ENCODE measurements around the gene TUSC2. TPM values are rescaled to one million over a fixed set of nuclear protein-coding genes. Genes with fewer than 3 reads are reported as not detected.
A peak's percentile ranks its signal among the peaks of the same experiment; 100 is the strongest.

The TUSC2 gene
- total RNA-seq, 2 donors from 2014 or later = 12.9 to 31.6 TPM

DNA sequence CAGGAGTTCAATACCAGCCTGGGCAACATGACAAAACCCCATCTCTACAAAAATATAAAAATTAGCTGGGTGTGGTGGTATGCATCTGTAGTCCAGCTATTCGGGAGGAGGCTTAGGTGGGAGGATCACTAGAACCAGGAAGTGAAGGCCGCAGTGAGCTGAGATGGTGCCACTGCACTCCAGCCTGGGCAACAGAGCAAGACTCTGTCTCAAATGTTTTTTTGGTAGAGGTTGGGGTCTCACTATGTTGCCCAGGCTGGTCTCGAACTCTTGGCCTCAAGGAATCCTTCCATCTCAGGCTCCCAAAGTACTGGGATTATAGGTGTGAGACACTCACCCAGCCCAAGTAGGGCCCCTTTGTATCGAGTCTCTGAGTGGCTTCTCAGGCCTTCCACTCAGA is 33.9 kb downstream of the TUSC2 start:
- Histone ChIP-seq H3K27ac (peak overlapping the region in 2 of 4 donors; percentile 92 to 99), H3K4me3 (no peak overlapping the region), H3K27me3 (no peaks in the 10 kb centered on the region), H3K36me3 (replicated peaks in 1 of 2; ENCODE audit: insufficient read depth in 1 of 2, low read depth in 2 of 2) (peaks cover 4 to 10% of the 10 kb centered on the region in 2 donors), H3K4me1 (peaks cover 46% of the 10 kb centered on the region), H3K9me3 (no peaks in the 10 kb centered on the region)
- 84 to 88% methylated on average over 3 to 4 of the region's 4 CpGs for WGBS, 2 donors
- no peak for ATAC-seq
- TF ChIP-seq POLR2A (IDR thresholded peaks at IDR 0.05) (no peak), CTCF (IDR thresholded peaks at IDR 0.05) (no peak)
- intact Hi-C loops (cut with DNase I) = no loop called here
- DNase-seq = no peak

DNA sequence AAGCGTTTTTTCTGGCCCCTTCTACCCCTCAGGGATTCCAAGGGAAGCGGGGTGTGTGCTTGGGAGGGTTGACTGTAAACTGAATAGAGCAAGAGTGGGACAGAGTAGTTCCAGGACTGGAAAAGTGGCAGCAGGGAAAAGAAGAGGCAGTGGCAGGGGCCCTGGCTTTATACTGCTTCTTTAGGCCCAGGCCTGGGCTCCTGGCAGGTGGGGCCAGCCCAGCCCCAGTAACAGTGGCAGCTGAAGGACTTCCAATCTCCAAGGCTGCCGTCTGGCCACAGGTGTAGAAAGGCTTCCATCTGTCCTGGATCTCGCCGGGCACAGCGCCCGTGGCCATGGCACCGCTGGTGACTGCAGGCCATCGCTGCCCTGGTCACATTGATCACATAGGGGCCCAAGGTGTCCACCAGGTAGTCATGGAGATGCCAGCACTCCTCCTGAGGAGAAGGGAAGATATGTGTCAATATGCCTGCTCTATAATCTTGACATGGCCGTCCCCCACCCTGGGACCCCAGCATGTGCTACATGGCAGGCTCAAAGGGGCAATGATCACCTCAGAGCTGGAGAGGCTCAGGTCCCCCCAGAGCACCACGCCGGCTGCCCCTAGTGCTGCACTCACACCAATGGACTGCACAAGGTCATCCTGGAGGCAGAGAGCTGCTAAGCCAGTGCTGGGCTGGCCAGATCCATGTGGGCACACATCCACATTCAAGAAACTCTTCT is 34.8 kb downstream of the TUSC2 start:
- DNase-seq (peak in 3 of 4 donors; percentile 53 to 67 (median 59)), ATAC-seq (no peak)
- H3K27ac ChIP-seq = peak overlapping the region; percentile 65 to 99 (median 94)
- H3K4me1 ChIP-seq = peaks cover 38% of the 10 kb centered on the region
- WGBS, 2 donors = 30 to 41% methylated on average over 8 to 12 of the region's 12 CpGs
- no peaks in the 10 kb centered on the region for H3K9me3 ChIP-seq
- H3K27me3 ChIP-seq = no peaks in the 10 kb centered on the region
- TF ChIP-seq CTCF (IDR thresholded peaks at IDR 0.05) (no peak), POLR2A (IDR thresholded peaks at IDR 0.05) (no peak)
- intact Hi-C loops (cut with DNase I) = no loop called here
- H3K4me3 ChIP-seq = no peak overlapping the region
- H3K36me3 ChIP-seq (replicated peaks in 1 of 2; ENCODE audit: insufficient read depth in 1 of 2, low read depth in 2 of 2) = peaks cover 4 to 18% of the 10 kb centered on the region in 2 donors

DNA sequence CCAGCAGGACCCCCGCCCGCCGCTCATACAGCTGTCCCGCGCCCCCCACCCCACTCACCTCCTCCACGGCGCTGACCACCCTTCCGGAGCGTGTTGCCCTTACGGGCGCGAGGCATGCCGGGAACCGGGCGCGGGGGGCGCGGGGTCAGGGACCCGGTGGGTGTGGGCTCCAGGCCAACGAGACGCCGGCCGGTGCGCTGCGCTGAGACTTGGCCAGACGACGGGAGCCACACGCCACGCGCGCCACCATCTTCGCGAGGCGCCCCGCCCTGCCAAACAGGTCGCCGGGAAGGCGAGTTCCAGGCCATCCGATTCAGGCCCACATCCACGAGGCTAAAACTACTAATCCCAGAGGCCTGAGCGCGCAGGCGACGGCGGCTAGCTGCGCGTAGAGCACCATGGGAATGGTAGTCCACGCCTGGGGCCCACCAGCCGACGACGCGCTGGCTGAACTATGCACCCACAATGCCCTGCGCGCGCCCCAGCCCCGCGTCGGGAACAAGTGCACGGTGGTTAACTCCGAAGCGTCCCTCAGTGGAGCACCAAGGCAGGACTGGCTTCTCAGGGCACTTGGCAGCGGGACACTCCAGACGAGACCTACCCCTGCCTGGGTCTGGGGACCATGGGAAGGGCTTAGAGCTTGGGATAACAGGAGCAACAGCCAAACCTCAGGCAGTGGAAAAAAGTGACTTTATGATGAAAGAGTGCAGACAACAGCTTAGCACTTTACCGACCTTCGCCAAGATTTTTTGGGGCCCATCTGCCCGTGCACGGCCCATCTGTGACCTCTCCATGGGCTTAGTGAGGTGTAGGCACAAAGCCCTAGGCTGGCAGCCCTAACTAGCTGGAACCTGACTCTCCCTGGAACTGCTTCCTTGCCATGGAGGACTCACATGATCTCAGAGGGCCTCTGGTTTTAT is 35.6 kb downstream of the TUSC2 start, which contains the start of gene IFRD2:
TSS of gene IFRD2 (minus strand) at position 271 of the 920 bp plus-strand sequence. CDS start at position 116, 155 bp downstream.
- peak; percentile 95 for ATAC-seq
- H3K27ac ChIP-seq = peak within 1 kb of the TSS; percentile 92 to 99 (median 98)
- H3K9me3 ChIP-seq = no peaks in the 10 kb centered on the region
- peaks cover 4 to 18% of the 10 kb centered on the region in 2 donors for H3K36me3 ChIP-seq (replicated peaks in 1 of 2; ENCODE audit: insufficient read depth in 1 of 2, low read depth in 2 of 2)
- peak within 1 kb of the TSS; percentile 42 to 83 for H3K4me3 ChIP-seq
- intact Hi-C loops (cut with DNase I) = no loop called here
- no peaks in the 10 kb centered on the region for H3K27me3 ChIP-seq
- H3K4me1 ChIP-seq = peaks cover 30% of the 10 kb centered on the region
- TF ChIP-seq CTCF (IDR thresholded peaks at IDR 0.05) = no peak
- TF ChIP-seq POLR2A (IDR thresholded peaks at IDR 0.05) = peak; percentile 68 to 85 (median 78)
- WGBS, 2 donors = 1 to 6% methylated on average over 4 to 64 of the region's 67 CpGs
- peak; percentile 97 to 99 (median 98) for DNase-seq

DNA sequence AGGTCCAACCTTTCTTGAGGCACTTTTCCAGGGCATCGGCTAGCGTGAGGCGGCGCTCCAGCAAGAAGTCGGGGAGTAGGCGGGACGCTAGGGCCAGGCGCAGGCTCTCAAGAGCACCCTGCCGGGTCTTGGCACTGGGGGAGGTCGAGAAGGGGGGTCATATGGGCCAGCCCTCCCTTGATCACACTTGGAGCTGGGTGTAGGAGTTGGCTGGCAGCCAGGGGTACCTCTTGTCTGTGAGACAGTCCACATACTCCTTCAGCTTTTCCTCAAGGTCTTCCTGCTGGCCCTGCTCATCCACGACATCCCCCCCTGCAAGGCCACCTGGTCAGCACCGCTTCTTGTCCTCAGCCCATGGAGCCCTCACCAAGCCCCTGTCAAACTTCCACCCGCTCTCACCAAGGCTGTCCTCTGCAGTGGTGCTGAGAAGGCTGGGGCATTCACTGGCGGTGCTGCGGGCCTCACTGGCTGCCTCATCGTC is 37.8 kb downstream of the TUSC2 start:
- Histone ChIP-seq H3K4me1 (peaks cover 26% of the 10 kb centered on the region), H3K9me3 (no peaks in the 10 kb centered on the region), H3K4me3 (no peak overlapping the region), H3K27me3 (no peaks in the 10 kb centered on the region), H3K27ac (no peak overlapping the region), H3K36me3 (replicated peaks in 1 of 2; ENCODE audit: insufficient read depth in 1 of 2, low read depth in 2 of 2) (peaks cover 4 to 20% of the 10 kb centered on the region in 2 donors)
- ATAC-seq = no peak
- intact Hi-C loops (cut with DNase I) = no loop called here
- WGBS, 2 donors = 87 to 88% methylated on average over 15 to 16 of the region's 16 CpGs
- peak in 2 of 4 donors; percentile 25 to 30 for DNase-seq
- no peak for TF ChIP-seq POLR2A (IDR thresholded peaks at IDR 0.05)
- no peak for TF ChIP-seq CTCF (IDR thresholded peaks at IDR 0.05)
